Panc1 (cell line): ENCODE data around the gene DHODH.
"Not testable (repeated sequence)": the region's sequence is repeated elsewhere in the genome, so short reads cannot be mapped to it uniquely, and the experiment has no call there.

Experiments used
- POLR2AphosphoS5 ChIP-seq: IDR thresholded peaks from 2 replicates; pipeline ENCODE4 v1.6.1; 2012; ENCODE audit warnings: mild to moderate bottlenecking, low read depth, low read length, moderate library complexity
- TF ChIP-seq, protein P1 (sequence below): fragments of 450-650 bp; IDR thresholded peaks from 2 replicates; pipeline ENCODE4 v1.5.1; 2017; ENCODE audit warnings: mild to moderate bottlenecking

- TF ChIP-seq, protein P1, sequence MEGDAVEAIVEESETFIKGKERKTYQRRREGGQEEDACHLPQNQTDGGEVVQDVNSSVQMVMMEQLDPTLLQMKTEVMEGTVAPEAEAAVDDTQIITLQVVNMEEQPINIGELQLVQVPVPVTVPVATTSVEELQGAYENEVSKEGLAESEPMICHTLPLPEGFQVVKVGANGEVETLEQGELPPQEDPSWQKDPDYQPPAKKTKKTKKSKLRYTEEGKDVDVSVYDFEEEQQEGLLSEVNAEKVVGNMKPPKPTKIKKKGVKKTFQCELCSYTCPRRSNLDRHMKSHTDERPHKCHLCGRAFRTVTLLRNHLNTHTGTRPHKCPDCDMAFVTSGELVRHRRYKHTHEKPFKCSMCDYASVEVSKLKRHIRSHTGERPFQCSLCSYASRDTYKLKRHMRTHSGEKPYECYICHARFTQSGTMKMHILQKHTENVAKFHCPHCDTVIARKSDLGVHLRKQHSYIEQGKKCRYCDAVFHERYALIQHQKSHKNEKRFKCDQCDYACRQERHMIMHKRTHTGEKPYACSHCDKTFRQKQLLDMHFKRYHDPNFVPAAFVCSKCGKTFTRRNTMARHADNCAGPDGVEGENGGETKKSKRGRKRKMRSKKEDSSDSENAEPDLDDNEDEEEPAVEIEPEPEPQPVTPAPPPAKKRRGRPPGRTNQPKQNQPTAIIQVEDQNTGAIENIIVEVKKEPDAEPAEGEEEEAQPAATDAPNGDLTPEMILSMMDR: not testable (repeated sequence)
- TF ChIP-seq POLR2AphosphoS5: not testable (repeated sequence)
These were observed 500 bp upstream of the DHODH start for GRCh38 chr16:72008065-72008423.
